Mucosa of descending colon (tissue), 3 donors: ENCODE measurements around the gene TAMALIN. TPM values are rescaled to one million over a fixed set of nuclear protein-coding genes. Genes with fewer than 3 reads are reported as not detected.

ENCODE experiments used
- ATAC-seq: fragments of 200-7000 bp; cut with Tn5 transposase; one replicate; pipeline ENCODE4 v1.9.1; 2020; ENCODE audit warnings: mild to moderate bottlenecking, moderate library complexity
- DNase-seq, 3 donors: peaks; one replicate each; pipeline ENCODE4 v3.0.0-alpha.2; 2020
- H3K36me3 ChIP-seq: fragments of 200-600 bp; one replicate; pipeline ENCODE4 v1.8.0; 2021; ENCODE audit warnings: low read depth, mild to moderate bottlenecking
- H3K4me1 ChIP-seq: fragments of 200-600 bp; one replicate; pipeline ENCODE4 v1.8.0; 2021; ENCODE audit warnings: low read depth, mild to moderate bottlenecking
- H3K4me3 ChIP-seq: fragments of 200-600 bp; one replicate; pipeline ENCODE4 v1.8.0; 2021; ENCODE audit warnings: mild to moderate bottlenecking
- H3K9me3 ChIP-seq: fragments of 200-600 bp; one replicate; pipeline ENCODE4 v1.8.0; 2021; ENCODE audit warnings: mild to moderate bottlenecking
- intact Hi-C, 2 donors: fragments of 100-400 bp; cut with DNase I in 1 of 2; cut with micrococcal nuclease in 1 of 2; formaldehyde crosslinking; loops; one replicate each; pipeline versions ENCODE4 v1.11.0 to v1.11.1; 2022; cut with DNase I, micrococcal nuclease
- long read RNA-seq, 2 donors: library from polyadenylated mRNA; unstranded; transcript quantifications; one replicate each; pipeline ENCODE4 v2.0.0, GENCODE V29; 2019 to 2021
- total RNA-seq, 3 donors: library from RNA; stranded (reverse); fragmentation: NEBNext Ultra II Directional in 2 of 3; extraction: Animal tissue kit (Norgen Biotek cat#: 25700) in 2 of 3; gene quantifications; one replicate each; pipeline versions ENCODE4 v1.2.1 to v1.2.4, GENCODE V29; 2021 to 2023
- TF ChIP-seq, protein P1 (sequence below): fragments of 200-600 bp; IDR thresholded peaks from one replicate; pipeline ENCODE4 v1.8.0; 2022; ENCODE audit warnings: antibody characterized with exemption, mild to moderate bottlenecking
- donor health status: DM: no; HTN: no; CAD: no; lungs with moderate emphysema.
- donor health status: DM: no; HTN: no; CAD: no.
- donor health status: DM: no; HTN: yes; CAD: no.

TAMALIN gene
- total RNA-seq: 10 to 100 TPM in 2 of 3 donors, 1 to 10 TPM in 1; 9.4 to 19.6 (median 13.8) TPM
- long read RNA-seq, donor 1, transcript GRASP-201 (8 exons, 1,933 nt): major isoform, 15 of 23 reads
- long read RNA-seq, donor 1, partial matches to known transcripts: 1 of 23 reads
- long read RNA-seq, donor 1, other reads (novel, unspliced or antisense): 6 of 23 reads
- long read RNA-seq, donor 2: 0 reads

GRCh38 chr12:52006726-52007157 is at the start of gene TAMALIN:
Gene TAMALIN (plus strand): TSS chr12:52006946. CDS start chr12:52007020, 74 bp downstream.
- H3K9me3 ChIP-seq: no peaks in the 10 kb centered on the region
- H3K4me1 ChIP-seq: no peaks in the 10 kb centered on the region
- peak; percentile 67 for ATAC-seq

DNA sequence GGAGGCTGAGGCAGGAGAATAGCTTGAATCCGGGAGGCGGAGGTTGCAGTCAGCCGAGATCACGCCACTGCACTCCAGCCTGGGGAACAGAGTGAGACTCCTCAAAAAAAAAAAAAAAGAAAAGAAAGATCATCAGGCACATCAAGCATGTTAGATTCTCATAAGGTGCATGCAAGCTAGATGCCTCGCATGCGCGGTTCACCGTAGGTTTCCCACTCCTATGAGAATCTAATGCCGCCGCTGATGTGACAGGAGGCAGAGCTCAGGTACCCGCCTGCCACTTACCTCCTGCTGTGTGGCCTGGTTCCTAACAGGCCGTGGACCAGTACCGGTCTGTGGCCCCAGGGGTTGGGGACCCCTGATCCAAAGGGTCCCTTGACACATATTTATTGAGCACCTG is 48.2 kb upstream of the TAMALIN start:
- no peaks in the 10 kb centered on the region for H3K36me3 ChIP-seq
- intact Hi-C loops: no loop called here
- peaks cover 71% of the 10 kb centered on the region for H3K4me1 ChIP-seq
- TF ChIP-seq, protein P1, sequence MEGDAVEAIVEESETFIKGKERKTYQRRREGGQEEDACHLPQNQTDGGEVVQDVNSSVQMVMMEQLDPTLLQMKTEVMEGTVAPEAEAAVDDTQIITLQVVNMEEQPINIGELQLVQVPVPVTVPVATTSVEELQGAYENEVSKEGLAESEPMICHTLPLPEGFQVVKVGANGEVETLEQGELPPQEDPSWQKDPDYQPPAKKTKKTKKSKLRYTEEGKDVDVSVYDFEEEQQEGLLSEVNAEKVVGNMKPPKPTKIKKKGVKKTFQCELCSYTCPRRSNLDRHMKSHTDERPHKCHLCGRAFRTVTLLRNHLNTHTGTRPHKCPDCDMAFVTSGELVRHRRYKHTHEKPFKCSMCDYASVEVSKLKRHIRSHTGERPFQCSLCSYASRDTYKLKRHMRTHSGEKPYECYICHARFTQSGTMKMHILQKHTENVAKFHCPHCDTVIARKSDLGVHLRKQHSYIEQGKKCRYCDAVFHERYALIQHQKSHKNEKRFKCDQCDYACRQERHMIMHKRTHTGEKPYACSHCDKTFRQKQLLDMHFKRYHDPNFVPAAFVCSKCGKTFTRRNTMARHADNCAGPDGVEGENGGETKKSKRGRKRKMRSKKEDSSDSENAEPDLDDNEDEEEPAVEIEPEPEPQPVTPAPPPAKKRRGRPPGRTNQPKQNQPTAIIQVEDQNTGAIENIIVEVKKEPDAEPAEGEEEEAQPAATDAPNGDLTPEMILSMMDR: no peak
- H3K9me3 ChIP-seq: no peaks in the 10 kb centered on the region
- ATAC-seq (no peak), DNase-seq (no peak)
- H3K4me3 ChIP-seq: no peak overlapping the region

More at GRCh38 chr12:52006726-52007157, at the start of gene TAMALIN:
- peak within 1 kb of the TSS; percentile 20 for H3K4me3 ChIP-seq
- DNase-seq: peak; percentile 64 to 81 (median 80)
- intact Hi-C loops: no loop called here
- H3K36me3 ChIP-seq: no peaks in the 10 kb centered on the region
- TF ChIP-seq, protein P1: no peak

DNA sequence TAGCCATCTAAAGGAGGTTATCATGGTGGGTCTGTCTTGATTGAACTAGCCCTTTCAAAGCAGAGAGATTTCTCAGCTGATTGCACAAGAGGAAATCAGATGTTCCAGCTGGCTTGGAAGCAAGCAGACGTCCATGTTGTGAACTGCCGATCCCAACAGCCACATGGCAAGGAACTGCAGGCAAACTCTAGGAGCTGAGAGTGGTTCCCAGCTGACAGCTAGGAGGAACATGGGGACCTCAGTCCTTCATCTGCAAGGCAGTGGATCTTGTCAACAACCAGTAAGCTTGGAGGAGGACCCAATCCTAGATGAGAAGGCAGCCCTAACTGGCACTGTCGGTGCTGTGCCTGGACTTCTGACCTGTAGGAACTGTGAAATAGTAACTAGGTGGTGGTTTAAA is 47.5 kb upstream of the TAMALIN start:
- no peaks in the 10 kb centered on the region for H3K36me3 ChIP-seq
- H3K9me3 ChIP-seq: no peaks in the 10 kb centered on the region
- no peak overlapping the region for H3K4me3 ChIP-seq
- peak; percentile 14 for ATAC-seq
- H3K4me1 ChIP-seq: peaks cover 69% of the 10 kb centered on the region
- intact Hi-C loops: no loop called here
- DNase-seq: peak in 2 of 3 donors; percentile 43 to 44
- TF ChIP-seq, protein P1: no peak

GRCh38 chr12:51959921-51960320 is 46.8 kb upstream of the TAMALIN start:
- intact Hi-C loops: no loop called here
- DNase-seq: no peak
- Histone ChIP-seq H3K4me3 (no peak overlapping the region), H3K4me1 (peaks cover 62% of the 10 kb centered on the region), H3K36me3 (no peaks in the 10 kb centered on the region), H3K9me3 (no peaks in the 10 kb centered on the region)
- TF ChIP-seq, protein P1: no peak
- no peak for ATAC-seq

- peak; percentile 24 for ATAC-seq
- Histone ChIP-seq H3K9me3 (no peaks in the 10 kb centered on the region), H3K4me1 (peaks cover 58% of the 10 kb centered on the region), H3K4me3 (no peak overlapping the region), H3K36me3 (no peaks in the 10 kb centered on the region)
- DNase-seq: no peak
- TF ChIP-seq, protein P1: no peak
- intact Hi-C loops: no loop called here
Observed at GRCh38 chr12:51960488-51960887, 46.3 kb upstream of the TAMALIN start.
